GM12801 (cell line): Measurements from ENCODE around the gene CCDC83.

Experiments
- TF ChIP-seq, protein P1 (sequence below): IDR thresholded peaks from one replicate; pipeline ENCODE4 v1.5.1; 2011; ENCODE audit warnings: control low read depth; ENCODE audit not compliant: insufficient read length; ENCODE audit errors: extremely low read depth

CCDC83 gene

DNA sequence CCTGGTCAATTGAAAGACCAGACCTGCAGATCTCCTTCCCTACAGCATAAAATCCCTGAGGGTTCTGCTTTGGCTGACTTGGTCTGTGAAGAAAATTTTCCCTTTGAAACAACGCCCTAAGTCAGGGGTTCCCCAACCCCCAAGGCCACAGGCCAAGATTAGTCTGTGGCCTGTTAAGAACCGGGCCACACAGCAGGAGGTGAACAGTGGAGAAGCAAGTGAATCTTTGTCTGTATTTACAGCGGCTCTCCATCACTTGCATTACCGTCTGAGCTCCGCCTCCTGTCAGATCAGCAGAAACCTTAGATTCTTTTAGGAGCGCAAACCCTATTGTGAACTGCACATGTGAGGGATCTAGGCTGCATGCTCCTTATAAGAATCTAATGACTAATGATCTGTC, 38.2 kb downstream of the CCDC83 start:
- TF ChIP-seq, protein P1, sequence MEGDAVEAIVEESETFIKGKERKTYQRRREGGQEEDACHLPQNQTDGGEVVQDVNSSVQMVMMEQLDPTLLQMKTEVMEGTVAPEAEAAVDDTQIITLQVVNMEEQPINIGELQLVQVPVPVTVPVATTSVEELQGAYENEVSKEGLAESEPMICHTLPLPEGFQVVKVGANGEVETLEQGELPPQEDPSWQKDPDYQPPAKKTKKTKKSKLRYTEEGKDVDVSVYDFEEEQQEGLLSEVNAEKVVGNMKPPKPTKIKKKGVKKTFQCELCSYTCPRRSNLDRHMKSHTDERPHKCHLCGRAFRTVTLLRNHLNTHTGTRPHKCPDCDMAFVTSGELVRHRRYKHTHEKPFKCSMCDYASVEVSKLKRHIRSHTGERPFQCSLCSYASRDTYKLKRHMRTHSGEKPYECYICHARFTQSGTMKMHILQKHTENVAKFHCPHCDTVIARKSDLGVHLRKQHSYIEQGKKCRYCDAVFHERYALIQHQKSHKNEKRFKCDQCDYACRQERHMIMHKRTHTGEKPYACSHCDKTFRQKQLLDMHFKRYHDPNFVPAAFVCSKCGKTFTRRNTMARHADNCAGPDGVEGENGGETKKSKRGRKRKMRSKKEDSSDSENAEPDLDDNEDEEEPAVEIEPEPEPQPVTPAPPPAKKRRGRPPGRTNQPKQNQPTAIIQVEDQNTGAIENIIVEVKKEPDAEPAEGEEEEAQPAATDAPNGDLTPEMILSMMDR: no peak

DNA sequence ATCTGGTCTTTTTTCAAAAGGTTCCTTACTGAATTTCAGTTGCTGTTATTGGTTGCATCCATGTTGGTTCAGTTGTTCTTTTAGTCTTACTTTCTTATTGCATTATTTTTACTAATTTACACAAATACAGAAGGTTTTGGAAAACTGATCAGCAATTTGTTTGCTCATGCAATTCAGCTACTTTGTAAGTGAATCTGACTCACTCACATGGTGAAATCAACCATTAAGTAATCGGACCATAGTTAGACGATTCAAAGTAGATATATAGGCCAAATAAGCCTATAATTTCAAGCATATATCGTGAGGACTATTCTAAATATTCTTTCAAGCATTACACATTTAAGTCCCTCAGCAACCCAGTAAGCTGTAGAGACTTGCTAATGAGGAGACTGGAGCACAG, 41.7 kb downstream of the CCDC83 start:
- TF ChIP-seq, protein P1: no peak

DNA sequence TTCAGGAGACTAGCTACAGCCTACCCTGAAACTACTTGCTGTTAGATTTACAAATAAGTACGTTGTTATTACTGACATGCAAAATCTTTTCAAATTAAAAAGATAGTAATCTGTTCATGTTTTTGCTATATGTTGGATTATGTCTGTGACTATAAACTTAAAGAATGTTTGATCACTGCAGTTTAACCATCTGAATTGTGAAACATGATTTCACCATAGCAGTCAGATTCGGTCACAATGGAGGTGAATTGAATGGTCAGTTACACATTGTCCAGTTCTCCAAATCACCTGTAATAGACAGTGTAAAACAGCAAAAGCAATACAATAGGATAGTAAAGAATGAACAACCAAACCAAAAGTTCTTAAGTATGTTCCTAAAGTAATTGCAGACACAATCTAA, 43.3 kb downstream of the CCDC83 start:
- TF ChIP-seq, protein P1: no peak

DNA sequence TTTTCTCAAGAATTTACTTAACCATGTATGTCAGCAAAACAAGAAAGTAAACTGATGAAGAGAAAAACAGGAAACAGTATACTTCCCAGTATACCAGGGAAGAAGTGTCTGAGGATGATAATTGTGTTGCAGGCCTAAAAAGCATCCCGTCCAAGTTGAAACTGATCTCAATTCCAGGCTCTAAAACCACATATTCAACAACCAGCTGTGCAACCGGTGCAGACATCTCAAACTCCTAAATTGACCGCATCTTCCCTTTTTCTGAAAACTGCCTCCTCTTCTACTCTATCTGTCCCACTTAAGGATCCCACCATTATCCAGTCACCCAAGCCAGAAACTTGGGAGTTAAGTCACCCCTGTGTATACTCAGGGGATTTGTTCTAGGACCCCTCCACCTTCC, 47.2 kb downstream of the CCDC83 start:
- TF ChIP-seq, protein P1: no peak

DNA sequence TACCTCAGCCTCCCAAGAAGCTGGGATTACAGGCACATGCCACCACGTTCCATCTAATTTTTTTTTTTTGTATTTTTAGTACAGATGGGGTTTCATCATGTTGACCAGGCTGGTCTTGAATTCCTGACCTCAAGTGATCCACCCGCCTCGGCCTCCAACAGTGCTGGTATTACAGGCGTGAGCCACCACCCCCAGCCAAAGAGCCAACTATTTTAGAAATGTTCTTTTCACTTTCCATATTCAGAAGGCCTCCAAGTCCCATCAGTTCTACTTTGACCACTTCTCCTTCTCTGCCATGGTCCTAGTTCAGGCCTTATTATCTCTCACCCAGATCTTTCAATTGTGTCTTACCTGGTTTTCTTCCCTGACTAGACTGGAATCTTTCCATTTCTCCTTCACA, 48.2 kb downstream of the CCDC83 start:
- TF ChIP-seq, protein P1: no peak

DNA sequence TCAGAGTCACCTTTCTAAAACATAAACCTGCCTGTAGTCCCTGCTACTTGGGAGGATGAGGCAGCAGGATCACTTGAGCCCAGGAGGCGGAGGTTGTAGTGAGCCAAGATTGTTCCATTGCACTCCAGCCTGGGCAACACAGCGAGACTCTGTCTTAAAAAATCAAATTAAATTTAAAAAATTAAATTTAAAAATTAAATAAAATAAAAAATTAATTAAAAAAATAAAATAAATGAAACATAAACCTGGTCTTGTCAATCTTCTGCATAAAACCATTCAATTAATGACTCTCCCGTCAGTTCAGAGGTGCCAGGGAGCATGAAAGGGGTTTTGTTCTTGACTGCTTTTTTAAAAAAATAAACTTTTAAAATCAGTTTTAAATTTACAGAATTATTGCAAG, 48.6 kb downstream of the CCDC83 start:
- TF ChIP-seq, protein P1: no peak

DNA sequence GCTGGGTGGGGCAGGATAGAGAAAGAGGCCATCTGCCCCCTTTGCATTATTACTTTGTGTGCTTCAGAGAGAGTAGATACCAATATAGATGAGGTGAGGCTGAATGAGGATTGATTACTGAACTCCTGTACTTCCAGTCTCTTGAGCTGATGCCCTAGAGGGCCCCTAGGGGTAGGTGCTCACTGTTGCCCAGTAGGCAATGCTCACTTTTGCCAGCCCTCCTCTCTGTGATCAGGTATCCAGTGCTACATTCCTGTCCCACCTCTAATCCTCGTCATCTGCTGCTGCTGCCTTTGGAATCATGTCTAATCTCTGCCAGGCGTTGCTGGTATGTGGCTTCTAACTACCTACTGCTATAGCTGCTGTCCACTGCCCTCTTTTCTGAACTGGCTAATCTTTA, 57.2 kb downstream of the CCDC83 start:
- TF ChIP-seq, protein P1: no peak

DNA sequence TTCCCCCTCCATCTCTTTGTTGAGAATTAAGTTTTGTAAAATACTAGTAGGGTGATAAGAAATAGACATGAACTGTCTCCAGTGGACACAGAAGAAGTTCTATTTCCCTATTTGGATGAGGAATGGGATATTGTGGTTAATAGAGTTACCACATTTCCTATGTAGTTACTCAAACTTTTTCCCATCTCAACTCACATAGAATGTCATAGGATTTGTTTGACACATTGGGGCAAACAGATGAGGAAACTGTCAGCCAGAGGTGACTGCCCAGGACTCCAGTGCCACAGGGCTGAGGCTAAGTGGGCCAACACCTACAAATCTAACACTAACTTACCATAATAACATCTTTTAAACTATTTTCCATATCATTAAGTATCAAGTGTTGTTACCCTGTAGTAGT, 58.3 kb downstream of the CCDC83 start:
- TF ChIP-seq, protein P1: no peak
